NOMO-1 treated with dmso at 0.1 percent for 144 hours (cell line): ENCODE measurements around the gene SH3RF3.
"Not testable (repeated sequence)": the region's sequence is repeated elsewhere in the genome, so short reads cannot be mapped to it uniquely, and the experiment has no call there.

Experiments used
- DNase-seq: peaks from one replicate; lab custom pipeline; 2025; ENCODE audit not compliant: unreplicated experiment; lab: John Stamatoyannopoulos, UW

SH3RF3 gene

GRCh38 chr2:109155553-109156451, 26.8 kb downstream of the SH3RF3 start:
- no peak for DNase-seq

DNA sequence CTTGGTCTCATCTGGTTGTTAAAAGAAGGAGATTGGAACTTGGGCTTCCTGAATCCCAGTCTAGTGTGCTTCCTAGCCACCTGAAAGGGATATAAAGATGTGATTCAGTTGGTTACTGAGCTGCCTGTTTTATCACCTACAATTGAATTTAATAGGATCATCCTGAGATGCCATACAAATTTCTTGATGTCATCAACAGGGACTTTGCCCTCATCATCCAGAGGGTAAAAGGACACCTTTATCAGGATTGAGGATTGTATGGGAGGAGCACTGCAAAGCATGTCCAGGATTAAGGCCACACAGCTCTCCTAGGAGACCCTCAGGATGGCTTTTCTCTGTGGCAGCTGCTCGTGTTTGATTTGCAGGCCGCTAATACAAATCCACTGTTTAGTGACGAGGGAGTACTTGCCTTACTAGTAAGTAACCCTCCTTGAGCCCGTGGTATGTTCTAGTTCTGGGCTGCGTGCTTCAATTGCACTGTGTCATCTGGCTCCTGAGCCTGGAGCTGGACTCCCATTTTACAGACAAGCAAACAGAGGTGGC, 28.6 kb downstream of the SH3RF3 start:
- DNase-seq = no peak

- DNase-seq = no peak
Measured at GRCh38 chr2:109158237-109158636, 29.2 kb downstream of the SH3RF3 start.

DNA sequence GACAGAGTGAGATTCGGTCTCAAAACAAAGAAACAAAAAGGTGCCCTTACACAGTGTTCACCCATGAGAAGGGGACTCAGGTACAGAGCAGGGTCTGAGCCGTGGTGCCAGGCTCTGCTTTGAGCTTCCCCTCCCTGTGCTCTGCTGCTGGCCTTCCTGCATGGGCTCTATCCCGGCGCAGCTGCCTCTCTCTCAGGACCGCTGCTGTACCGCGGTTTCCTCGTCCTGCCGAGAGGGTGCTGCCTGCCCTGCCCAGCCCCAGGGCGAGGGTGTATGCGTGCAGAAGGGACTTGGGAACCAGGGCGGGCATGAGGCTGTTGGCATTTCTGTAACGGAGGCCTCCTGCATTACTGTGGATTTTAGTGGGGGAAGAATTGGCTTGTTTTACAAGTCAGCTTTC, 30.1 kb downstream of the SH3RF3 start:
- no peak for DNase-seq

DNA sequence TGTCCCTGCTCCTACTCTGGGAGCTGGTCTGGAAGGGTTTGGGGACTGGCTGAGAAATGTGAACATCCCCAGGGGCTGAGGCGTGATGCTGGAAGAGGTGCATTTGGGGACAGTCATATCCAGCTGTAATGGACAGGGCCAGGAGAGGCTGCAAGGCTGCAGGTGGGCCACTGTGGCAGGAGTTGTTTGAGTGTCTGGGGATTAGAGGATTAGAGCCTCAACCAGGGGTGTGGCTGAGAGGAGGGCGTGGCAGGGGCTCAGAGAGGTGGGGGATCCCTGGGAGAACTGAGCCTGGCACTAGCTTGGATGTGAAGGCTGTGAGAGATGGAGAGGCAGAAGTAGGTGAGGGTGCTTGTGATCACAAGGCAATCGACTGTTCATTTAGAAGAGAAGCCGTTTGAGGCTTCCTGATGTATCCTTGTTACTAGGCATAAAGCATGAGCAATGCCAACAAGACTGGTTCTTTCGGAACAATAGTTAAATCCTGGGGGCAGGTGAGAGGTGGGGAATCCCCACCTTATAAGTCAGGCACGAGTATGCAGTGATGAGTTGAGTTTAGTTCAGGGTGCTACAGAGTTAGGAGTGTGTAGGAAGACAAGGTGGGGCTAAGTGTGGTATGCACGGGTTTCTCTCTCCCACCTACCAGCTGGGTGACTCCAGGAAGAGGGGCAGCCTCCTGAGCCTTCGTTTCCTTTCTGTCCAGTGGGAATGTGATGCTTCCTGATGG, 31.9 kb downstream of the SH3RF3 start:
- DNase-seq = no peak

DNA sequence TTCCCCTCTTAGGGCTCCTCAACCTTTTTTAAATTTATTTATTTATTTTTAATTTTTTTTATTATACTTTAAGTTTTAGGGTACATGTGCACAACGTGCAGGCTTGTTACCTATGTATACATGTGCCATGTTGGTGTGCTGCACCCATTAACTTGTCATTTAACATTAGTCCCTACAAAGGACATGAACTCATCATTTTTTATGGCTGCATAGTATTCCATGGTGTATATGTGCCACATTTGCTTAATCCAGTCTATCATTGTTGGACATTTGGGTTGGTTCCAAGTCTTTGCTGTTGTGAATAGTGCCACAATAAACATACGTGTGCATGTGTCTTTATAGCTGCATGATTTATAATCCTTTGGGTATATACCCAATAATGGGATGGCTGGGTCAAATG, 33.4 kb downstream of the SH3RF3 start:
- not testable (repeated sequence) for DNase-seq

GRCh38 chr2:109162999-109163398, 34.0 kb downstream of the SH3RF3 start:
- no peak for DNase-seq

GRCh38 chr2:109164311-109164710, 35.3 kb downstream of the SH3RF3 start:
- no peak for DNase-seq

DNA sequence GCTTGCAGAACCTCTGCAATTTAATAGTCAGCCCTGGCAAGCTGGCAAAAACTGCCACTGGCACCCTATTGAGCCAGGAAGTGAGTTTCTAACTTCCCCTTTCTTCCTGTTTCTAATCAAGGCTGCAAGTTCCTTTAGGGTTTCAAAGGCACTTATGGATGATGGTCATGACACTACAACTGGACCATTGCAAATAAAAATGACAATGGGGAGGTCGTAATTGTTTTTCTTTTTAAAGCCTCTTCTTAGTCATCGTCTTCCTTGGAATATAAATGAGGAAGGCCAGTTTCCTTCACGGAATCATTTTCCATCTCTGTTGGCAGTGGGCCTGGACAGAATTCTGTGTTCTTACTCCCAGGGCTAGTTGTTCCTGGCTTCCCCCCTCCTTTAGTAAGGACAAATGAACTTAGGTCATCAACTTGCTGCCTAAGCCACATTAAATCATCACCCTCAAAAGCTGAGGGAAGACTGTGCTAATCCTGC, 35.8 kb downstream of the SH3RF3 start:
- DNase-seq = no peak

- DNase-seq = no peak
Measured at GRCh38 chr2:109166811-109167210, 37.8 kb downstream of the SH3RF3 start.

- DNase-seq = no peak
Measured at GRCh38 chr2:109168086-109168485, 39.1 kb downstream of the SH3RF3 start.

GRCh38 chr2:109168716-109169115, 39.7 kb downstream of the SH3RF3 start:
- DNase-seq = no peak

GRCh38 chr2:109170645-109171044, 41.6 kb downstream of the SH3RF3 start:
- DNase-seq = no peak

DNA sequence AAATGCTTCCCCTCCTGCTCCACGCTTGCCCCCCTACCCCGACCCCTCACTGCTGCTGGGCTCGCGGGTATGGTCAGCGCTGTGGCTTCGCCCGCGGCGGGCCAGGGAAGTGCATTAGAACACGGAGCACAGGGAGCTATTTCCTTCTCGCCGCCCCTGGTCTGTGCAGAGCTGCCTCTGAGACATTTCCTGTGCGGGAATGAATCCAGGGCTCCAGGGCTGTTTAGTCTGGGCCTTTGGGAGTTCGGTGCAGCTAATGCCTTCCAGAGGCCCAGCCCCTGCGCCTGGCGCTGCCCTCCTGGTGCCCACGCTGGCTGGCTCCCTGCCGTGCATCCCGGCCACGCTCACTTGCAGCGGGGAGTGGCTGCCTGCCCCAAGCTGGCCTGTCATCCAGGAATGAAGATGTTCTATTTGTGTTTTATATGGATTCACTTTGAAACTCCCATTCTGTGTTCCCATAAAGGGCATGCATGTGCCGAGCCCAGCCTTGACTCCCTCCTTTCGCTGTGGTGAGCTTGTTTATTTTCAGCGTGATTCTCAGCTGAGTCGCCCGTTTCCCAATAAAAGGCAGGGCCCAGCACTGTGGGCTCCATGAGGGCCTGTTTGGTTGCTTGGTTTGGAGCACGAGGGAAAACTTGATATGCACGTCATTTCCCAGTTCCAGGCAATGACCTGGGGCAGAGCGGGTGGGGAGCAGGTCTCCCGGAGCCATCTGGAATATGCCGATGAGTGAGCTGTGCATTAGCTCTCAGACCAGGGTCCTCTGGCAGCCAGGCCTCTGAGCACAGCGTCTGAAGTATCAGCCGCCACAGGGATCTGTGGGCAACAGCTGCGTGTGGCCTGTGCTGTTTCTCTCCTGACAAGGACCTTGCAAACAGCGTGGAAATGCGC, 42.7 kb downstream of the SH3RF3 start:
- no peak for DNase-seq

DNA sequence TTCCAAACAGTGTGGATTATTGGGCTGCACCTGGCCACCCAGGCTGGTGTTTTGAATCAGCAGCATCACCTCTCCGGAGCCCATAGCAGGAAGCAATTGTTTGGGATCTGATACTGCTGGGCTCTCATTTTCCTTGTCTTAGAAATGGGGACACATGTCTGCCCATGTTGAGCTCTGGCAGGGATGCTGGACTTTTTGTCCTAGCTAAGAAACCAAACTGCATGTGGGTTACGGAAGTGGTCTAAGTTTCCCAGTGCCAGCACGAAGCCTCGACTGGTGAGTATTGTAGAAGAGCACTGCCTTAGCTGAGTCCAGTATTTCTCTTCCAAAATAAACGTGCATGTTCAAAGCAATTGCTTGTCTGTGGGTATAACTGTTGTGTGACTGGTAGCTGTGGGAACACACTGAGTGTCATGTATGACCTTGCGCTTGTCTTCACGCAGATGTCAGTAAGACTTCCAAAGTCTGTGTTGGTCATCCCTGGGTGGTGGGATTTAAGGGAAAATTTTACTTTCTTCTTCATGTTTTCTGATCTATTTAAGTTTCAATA, 43.6 kb downstream of the SH3RF3 start:
- DNase-seq = no peak

DNA sequence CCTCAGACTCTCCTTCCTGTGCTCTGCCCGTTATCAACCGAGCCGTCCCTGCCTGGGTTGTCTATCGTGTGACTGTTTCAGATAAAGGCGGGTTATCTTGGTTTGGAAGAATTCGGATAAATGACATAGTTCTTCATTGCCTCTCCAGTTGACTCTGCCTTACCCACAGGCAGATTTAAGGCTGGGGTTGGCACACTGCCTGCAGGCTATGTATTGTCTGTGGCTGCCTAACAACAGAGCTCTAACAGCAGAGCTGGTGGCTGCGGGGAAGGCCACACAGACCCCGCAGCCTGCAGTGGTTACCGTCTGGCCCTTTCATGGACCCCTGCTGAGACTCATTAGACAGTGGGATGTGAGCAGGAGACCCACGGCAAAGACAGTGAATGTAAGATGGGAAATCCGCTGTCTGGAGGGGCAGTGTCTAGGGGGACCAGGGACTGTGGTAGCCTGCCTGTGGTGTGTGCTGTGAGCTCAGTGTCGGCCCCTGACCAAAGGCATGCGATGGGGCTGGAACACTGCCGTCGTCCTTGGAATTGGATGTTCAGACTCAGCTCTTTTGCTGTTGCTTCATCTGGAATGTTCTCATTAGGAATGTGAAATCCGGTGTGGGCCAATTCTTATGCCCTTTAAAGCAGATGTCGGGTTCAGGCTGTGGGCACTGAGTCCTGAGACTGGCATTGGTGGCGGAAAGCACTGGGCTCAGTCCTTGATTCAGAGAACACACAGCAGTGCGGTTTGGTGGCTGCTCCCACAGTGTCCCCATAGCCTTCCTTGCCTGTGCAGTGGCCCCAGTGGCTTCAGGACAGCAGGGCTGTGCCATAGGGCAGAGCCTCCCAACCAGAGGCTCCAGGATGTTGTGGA, 44.5 kb downstream of the SH3RF3 start:
- DNase-seq = no peak

- no peak for DNase-seq
Measured at GRCh38 chr2:109174214-109174613, 45.2 kb downstream of the SH3RF3 start.

DNA sequence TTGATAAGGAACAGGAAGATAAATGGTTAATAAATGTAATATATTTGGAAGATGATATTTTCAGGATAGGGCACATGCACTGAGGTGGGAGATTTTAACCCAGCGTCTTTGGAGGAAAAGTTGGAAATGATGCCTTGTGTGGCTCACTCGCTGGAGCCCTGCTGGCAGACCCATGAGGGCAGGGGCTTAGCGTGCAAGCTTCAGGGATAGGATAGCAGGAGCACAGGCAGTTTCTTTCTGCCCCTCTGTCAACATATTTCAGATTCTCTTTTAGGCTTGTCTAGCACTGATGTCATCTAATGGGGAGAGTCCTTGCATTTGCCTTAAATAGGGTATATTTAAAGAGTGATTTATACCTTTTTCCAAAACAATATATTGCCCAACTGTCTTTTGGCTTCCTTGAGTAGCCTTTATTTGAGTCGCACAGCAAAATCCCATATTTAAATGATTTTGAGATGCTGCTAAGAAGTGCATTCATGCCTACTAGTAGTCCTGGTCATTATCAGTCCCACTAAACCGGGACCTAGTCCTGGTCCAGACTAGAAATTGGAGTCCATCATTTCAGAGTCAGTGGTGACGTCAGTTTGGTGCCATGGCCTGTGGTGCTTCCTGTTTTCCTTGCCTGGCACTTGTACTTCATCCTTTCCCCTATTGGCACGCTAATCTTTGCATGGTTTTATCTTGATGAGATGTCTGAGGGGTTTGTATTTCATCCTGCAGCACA, 45.8 kb downstream of the SH3RF3 start:
- no peak for DNase-seq

DNA sequence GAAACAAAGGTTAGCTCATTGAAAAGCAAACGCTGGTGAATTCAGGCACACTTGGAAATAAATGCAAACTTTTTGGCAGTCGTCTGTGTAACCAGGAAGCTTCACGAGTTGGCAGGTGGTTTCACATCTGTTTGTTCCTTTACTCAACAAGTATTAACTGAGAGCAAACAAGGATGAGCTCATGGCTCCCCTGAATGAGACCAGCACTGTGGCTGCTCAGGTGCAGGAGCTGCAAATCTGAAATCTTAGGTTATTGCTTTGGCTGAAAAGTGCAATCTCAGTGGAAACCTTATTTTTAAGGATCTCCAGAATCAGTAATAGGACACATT, 46.3 kb downstream of the SH3RF3 start:
- no peak for DNase-seq
